ENCODE data around the gene SLC7A9.

The SLC7A9 gene

GRCh38 chr19:32829345-32829896 is 40.1 kb downstream of the SLC7A9 start:
- H3K36me3 ChIP-seq, result no peaks in the 10 kb centered on the region
- no peak overlapping the region for H3K4me3 ChIP-seq (ENCODE audit: low read depth, low read length)
- TF ChIP-seq CTCF (IDR thresholded peaks at IDR 0.05; ENCODE audit: low read depth, low read length), result no peak
- no peaks in the 10 kb centered on the region for H3K4me1 ChIP-seq
- no peaks in the 10 kb centered on the region for H3K9me3 ChIP-seq
- DNase-seq, result no peak
- peaks cover under 1% of the 10 kb centered on the region; the same call in 1 of the 2 replicates for H3K27me3 ChIP-seq

- Histone ChIP-seq H3K4me1 (no peaks in the 10 kb centered on the region), H3K9me3 (no peaks in the 10 kb centered on the region), H3K36me3 (no peaks in the 10 kb centered on the region), H3K27me3 (peaks cover 5% of the 10 kb centered on the region; the same call in 1 of the 2 replicates), H3K4me3 (ENCODE audit: low read depth, low read length) (no peak overlapping the region)
- TF ChIP-seq CTCF (IDR thresholded peaks at IDR 0.05; ENCODE audit: low read depth, low read length), result no peak
- no peak for DNase-seq
Measured at GRCh38 chr19:32828643-32829344, 40.8 kb downstream of the SLC7A9 start.

GRCh38 chr19:32828139-32828538 is 41.4 kb downstream of the SLC7A9 start:
- no peak for TF ChIP-seq CTCF (IDR thresholded peaks at IDR 0.05; ENCODE audit: low read depth, low read length)
- Histone ChIP-seq H3K4me1 (no peaks in the 10 kb centered on the region), H3K36me3 (no peaks in the 10 kb centered on the region), H3K4me3 (ENCODE audit: low read depth, low read length) (no peak overlapping the region), H3K9me3 (no peaks in the 10 kb centered on the region), H3K27me3 (peaks cover 5% of the 10 kb centered on the region; the same call in 1 of the 2 replicates)
- DNase-seq, result no peak

- H3K36me3 ChIP-seq, result no peaks in the 10 kb centered on the region
- DNase-seq, result no peak
- H3K4me1 ChIP-seq, result no peaks in the 10 kb centered on the region
- peaks cover 5% of the 10 kb centered on the region; the same call in 1 of the 2 replicates for H3K27me3 ChIP-seq
- no peak overlapping the region for H3K4me3 ChIP-seq (ENCODE audit: low read depth, low read length)
- no peaks in the 10 kb centered on the region for H3K9me3 ChIP-seq
- no peak for TF ChIP-seq CTCF (IDR thresholded peaks at IDR 0.05; ENCODE audit: low read depth, low read length)
Measured at GRCh38 chr19:32824916-32825608, 44.5 kb downstream of the SLC7A9 start.

GRCh38 chr19:32824191-32824751 is 45.3 kb downstream of the SLC7A9 start:
- Histone ChIP-seq H3K27me3 (peaks cover 5% of the 10 kb centered on the region; the same call in 1 of the 2 replicates), H3K4me1 (no peaks in the 10 kb centered on the region), H3K36me3 (no peaks in the 10 kb centered on the region), H3K4me3 (ENCODE audit: low read depth, low read length) (no peak overlapping the region), H3K9me3 (no peaks in the 10 kb centered on the region)
- no peak for DNase-seq
- no peak for TF ChIP-seq CTCF (IDR thresholded peaks at IDR 0.05; ENCODE audit: low read depth, low read length)
